ENCODE data around the gene GRM8.

GRM8 gene

GRCh38 chr7:127264219-127264618 is 11.5 kb upstream of the GRM8 start:
- Histone ChIP-seq H3K79me2 (ENCODE audit: low read length) (no peaks in the 10 kb centered on the region), H3K9ac (ENCODE audit: low read length) (no peak overlapping the region), H3K4me2 (ENCODE audit: low read depth, low read length) (no peak overlapping the region), H3K9me2 (replicated peaks; ENCODE audit: insufficient read depth, low read length) (no peaks in the 10 kb centered on the region), H3K4me3 (ENCODE audit: low read length) (no peak overlapping the region), H3K4me1 (ENCODE audit: low read length) (no peaks in the 10 kb centered on the region), H2AFZ (ENCODE audit: low read length) (no peak overlapping the region), H3F3A (ENCODE audit: insufficient read depth, low read length) (no peaks in the 10 kb centered on the region), H3K27me3 (replicated peaks; ENCODE audit: insufficient read depth, low read length) (no peaks in the 10 kb centered on the region), H3K27ac (ENCODE audit: low read length) (no peak overlapping the region), H3K9me3 (replicated peaks; ENCODE audit: insufficient read depth, low read length) (no peaks in the 10 kb centered on the region), H3K36me3 (replicated peaks; ENCODE audit: insufficient read depth, low read length) (no peaks in the 10 kb centered on the region), H4K20me1 (ENCODE audit: insufficient read depth, low read length) (no peaks in the 10 kb centered on the region)
- no peak for DNase-seq
- TF ChIP-seq EZH2 (optimal IDR thresholded peaks at IDR 0.05; ENCODE audit: low read depth, low read length) (no peak), EZH2phosphoT487 (IDR thresholded peaks at IDR 0.05; ENCODE audit: low read length) (no peak), CTCF (IDR thresholded peaks at IDR 0.05; ENCODE audit: low read length) (no peak)

GRCh38 chr7:127258111-127258510 is 5.4 kb upstream of the GRM8 start:
- Histone ChIP-seq H3K27ac (ENCODE audit: low read length) (no peak overlapping the region), H3K4me2 (ENCODE audit: low read depth, low read length) (no peak overlapping the region), H3F3A (ENCODE audit: insufficient read depth, low read length) (no peaks in the 10 kb centered on the region), H3K9ac (ENCODE audit: low read length) (no peak overlapping the region), H3K9me2 (replicated peaks; ENCODE audit: insufficient read depth, low read length) (no peaks in the 10 kb centered on the region), H3K36me3 (replicated peaks; ENCODE audit: insufficient read depth, low read length) (no peaks in the 10 kb centered on the region), H2AFZ (ENCODE audit: low read length) (no peak overlapping the region), H3K4me1 (ENCODE audit: low read length) (no peaks in the 10 kb centered on the region), H3K4me3 (ENCODE audit: low read length) (no peak overlapping the region), H3K9me3 (replicated peaks; ENCODE audit: insufficient read depth, low read length) (no peaks in the 10 kb centered on the region), H4K20me1 (ENCODE audit: insufficient read depth, low read length) (no peaks in the 10 kb centered on the region), H3K27me3 (replicated peaks; ENCODE audit: insufficient read depth, low read length) (no peaks in the 10 kb centered on the region), H3K79me2 (ENCODE audit: low read length) (no peaks in the 10 kb centered on the region)
- TF ChIP-seq CTCF (IDR thresholded peaks at IDR 0.05; ENCODE audit: low read length) (no peak), EZH2 (optimal IDR thresholded peaks at IDR 0.05; ENCODE audit: low read depth, low read length) (no peak), EZH2phosphoT487 (IDR thresholded peaks at IDR 0.05; ENCODE audit: low read length) (no peak)
- no peak for DNase-seq

- H2AFZ ChIP-seq (ENCODE audit: low read length) = no peak overlapping the region
- no peaks in the 10 kb centered on the region for H3K9me2 ChIP-seq (replicated peaks; ENCODE audit: insufficient read depth, low read length)
- no peaks in the 10 kb centered on the region for H3K9me3 ChIP-seq (replicated peaks; ENCODE audit: insufficient read depth, low read length)
- H3K36me3 ChIP-seq (replicated peaks; ENCODE audit: insufficient read depth, low read length) = no peaks in the 10 kb centered on the region
- no peak for TF ChIP-seq EZH2 (optimal IDR thresholded peaks at IDR 0.05; ENCODE audit: low read depth, low read length)
- no peak for TF ChIP-seq EZH2phosphoT487 (IDR thresholded peaks at IDR 0.05; ENCODE audit: low read length)
- TF ChIP-seq CTCF (IDR thresholded peaks at IDR 0.05; ENCODE audit: low read length) = no peak
- H3K27me3 ChIP-seq (replicated peaks; ENCODE audit: insufficient read depth, low read length) = 0 out of 2 replicates have a peak, but pooled peaks cover 4% of the 10 kb centered on the region
- H3K4me2 ChIP-seq (ENCODE audit: low read depth, low read length) = no peak overlapping the region
- no peak for DNase-seq
- no peak overlapping the region for H3K27ac ChIP-seq (ENCODE audit: low read length)
- H4K20me1 ChIP-seq (ENCODE audit: insufficient read depth, low read length) = no peaks in the 10 kb centered on the region
- no peaks in the 10 kb centered on the region for H3F3A ChIP-seq (ENCODE audit: insufficient read depth, low read length)
- no peaks in the 10 kb centered on the region for H3K79me2 ChIP-seq (ENCODE audit: low read length)
- H3K4me1 ChIP-seq (ENCODE audit: low read length) = no peaks in the 10 kb centered on the region
- H3K9ac ChIP-seq (ENCODE audit: low read length) = no peak overlapping the region
- no peak overlapping the region for H3K4me3 ChIP-seq (ENCODE audit: low read length)
Measured at GRCh38 chr7:127257086-127257485, 4.3 kb upstream of the GRM8 start.
